Transverse colon (tissue), 3 donors: Measurements from ENCODE around the gene CHAT.

ENCODE experiments used
- EP300 ChIP-seq: sonication (generic); formaldehyde crosslinking; IDR thresholded peaks from one replicate; pipeline ENCODE4 v1.6.1; 2017; ENCODE audit warnings: antibody characterized with exemption, low read depth
- POLR2A ChIP-seq: fragments of 450-650 bp; IDR thresholded peaks from one replicate; pipeline ENCODE4 v1.6.1; 2016; ENCODE audit warnings: antibody characterized with exemption, mild to moderate bottlenecking, moderate library complexity
- TF ChIP-seq, protein P1 (sequence below), 5 experiments: fragments of 200-600 bp in 3 of 5; fragments of 450-650 bp in 2 of 5; sonication (generic) in 3 of 5; IDR thresholded peaks; 1 replicate in 2 of 5; 2 replicates in 3 of 5; pipeline ENCODE4 v1.5.1; 2016 to 2017; ENCODE audit warnings: antibody characterized with exemption in 5 of 5, inconsistent platforms in 3 of 5, mild to moderate bottlenecking in 2 of 5, moderate library complexity in 1 of 5

DNA sequence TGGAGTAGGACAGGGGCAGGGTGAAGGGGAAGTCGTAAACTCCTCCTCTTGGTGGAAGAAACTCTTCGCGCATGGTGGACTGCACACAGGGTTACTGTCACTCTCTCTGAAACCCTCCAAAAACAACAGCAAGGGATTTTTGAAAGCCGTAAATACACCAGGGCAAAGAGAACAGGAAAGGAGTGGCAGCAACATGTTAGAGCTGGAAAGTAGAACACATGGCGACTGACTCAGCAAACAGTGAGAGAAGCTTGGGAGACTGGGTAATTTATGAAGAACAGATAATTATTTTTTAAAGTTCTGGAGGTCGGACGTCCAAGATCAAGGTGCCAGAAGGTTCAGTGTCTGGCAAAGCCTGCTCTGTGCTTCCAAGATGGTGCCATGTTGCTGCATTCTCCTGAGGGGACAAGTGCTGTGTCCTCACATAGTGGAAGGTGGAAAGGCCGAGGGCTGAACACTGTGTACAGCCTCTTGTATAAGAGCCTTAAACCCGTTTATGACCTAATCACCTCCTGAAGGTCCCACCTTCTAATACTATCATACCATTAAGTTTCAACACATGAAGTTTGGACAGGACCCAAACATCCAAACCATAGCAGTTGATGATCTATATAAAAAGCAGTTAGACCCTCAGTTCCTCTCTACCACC lies 43.1 kb downstream of the CHAT start:
- TF ChIP-seq, protein P1, sequence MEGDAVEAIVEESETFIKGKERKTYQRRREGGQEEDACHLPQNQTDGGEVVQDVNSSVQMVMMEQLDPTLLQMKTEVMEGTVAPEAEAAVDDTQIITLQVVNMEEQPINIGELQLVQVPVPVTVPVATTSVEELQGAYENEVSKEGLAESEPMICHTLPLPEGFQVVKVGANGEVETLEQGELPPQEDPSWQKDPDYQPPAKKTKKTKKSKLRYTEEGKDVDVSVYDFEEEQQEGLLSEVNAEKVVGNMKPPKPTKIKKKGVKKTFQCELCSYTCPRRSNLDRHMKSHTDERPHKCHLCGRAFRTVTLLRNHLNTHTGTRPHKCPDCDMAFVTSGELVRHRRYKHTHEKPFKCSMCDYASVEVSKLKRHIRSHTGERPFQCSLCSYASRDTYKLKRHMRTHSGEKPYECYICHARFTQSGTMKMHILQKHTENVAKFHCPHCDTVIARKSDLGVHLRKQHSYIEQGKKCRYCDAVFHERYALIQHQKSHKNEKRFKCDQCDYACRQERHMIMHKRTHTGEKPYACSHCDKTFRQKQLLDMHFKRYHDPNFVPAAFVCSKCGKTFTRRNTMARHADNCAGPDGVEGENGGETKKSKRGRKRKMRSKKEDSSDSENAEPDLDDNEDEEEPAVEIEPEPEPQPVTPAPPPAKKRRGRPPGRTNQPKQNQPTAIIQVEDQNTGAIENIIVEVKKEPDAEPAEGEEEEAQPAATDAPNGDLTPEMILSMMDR (IDR thresholded peaks at IDR 0.05) = no peak
- TF ChIP-seq EP300 (no peak), POLR2A (no peak)
